Activated CD4-positive, alpha-beta T cell treated with anti-CD3 and anti-CD28 coated beads for 24 hours (primary cell): Measurements from ENCODE around the gene SLAMF9.

Source experiments
- DNase-seq, 2 donors: peaks; one replicate each; pipeline ENCODE4 v3.0.0-alpha.2; 2020; ENCODE audit warnings: low read depth in 2 of 2

Gene SLAMF9

DNA sequence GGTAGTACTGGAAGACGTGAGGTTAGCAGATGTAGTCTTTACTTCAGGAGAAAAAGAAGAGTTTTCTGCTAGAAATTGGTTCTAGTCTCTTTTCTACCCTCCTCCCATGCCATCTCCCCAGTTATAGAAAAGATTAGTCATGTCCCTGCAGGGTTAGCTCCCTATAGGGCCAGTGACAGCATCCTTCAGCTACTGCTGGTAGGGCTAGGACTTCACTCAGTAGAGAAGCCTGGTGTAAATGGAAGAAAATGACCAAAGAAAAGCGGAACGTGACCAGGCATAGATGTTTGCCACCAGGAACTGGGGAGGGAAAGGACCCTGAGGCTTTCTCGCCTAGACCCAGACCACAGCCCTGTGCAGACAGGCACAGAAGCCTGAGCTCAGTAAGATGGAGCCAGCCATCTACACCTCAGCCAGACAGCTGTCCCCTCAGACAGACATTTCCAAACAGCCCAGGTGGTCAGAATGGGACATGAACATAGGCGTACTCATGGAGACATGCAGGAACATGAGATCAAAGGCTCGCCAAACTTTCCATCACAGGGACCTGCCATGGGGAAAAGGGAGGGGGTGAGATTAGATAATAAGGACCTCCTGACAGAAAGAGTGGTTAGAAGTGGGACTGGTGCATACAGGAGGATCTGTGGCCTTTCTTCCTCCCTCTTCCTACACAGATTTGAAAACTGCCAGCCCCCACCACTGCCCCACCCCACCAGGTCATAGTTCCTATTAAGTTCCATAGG, 23.5 kb upstream of the SLAMF9 start:
- no peak for DNase-seq

DNA sequence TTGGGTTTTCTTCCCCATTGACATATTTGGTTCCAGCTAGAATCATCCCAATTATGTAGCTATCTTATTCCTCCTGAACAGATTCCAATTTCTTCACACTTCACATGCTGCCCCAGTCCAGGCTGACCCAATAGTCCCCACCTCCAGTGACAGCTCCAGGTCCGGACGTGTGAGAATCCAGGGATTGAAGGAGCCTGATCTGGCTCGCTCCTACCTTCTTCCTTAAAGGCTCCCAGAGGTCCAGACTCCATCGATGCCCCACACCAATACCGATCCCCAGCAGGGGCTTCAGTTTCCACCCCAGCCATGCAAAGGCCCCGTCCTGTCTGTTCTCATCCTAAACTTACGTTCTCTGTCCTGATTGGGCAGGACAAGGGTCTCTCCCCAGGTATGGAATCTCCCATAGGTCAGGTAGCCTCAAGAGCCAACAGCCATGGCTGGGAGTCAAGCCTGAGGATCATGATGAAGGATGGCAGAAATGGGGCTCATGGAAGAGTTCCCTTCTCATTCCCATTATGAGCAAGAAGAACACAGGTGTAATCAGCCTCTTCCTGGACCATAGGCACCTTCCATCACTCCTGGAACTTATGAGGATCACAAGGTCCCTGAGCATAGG, 20.4 kb upstream of the SLAMF9 start:
- DNase-seq = no peak

DNA sequence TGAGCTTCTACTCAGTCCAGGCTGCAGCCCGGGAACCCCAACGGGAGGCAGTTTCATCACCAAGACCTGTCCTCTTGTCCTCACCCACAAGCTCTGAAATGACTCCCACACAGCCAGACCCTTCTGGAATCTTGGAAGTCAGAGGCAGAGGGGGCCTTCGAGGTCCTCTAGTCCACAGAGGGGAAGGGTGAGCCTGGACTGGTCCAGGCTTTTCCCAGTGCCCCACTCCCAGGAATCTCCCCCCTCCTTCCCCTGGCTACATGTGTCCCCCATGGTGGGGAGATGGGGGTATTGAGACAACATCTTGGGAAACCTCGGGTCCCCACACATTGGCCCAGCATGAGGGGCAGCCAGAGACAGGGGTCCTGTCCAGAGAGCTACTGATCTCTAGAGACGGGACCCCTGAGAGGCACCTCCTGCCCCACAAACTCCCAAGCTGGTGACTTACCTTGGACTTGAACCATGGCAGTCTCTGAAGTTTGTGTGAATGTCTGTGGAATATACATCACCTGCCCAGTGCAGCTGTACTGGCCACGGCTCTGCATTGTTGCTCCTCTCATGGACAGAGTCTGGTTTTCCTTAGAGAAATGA, 19.4 kb upstream of the SLAMF9 start:
- DNase-seq = no peak

DNA sequence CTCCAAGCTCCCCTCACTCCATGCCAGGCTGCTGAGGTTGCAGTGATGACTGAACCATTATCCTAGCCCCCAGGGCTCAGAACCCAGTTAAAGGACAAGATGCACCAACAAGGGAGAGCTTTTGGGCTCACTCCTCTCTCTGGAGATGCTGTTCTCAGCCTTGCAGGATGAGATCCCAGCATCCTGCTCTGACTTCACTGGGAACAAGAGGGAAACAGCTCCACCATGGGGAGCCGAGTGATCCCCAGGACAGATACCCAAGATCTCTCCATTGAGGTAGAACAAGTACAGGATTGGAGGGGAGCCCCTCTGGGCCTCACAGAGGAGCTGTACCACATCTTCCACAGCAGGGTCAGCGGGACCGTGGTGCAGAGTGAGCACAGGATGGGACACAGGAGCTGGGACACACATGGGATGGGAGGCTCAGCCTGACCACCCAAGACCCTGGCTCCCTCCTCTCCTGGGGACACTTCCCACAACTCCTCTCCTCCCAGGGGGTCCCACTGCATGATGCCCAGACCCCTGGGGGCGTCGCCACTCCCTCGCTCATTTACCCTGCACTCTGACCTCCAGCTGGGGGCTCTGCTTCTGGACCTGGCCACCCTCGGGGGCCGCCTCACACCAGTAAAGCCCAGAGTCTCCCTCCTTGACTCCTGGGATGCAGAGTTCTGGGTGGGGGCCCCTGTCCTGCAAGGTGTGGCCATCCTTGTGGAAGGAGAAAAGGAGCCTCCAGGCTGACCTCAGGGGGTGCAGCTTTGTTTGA, 18.6 kb upstream of the SLAMF9 start:
- no peak for DNase-seq

DNA sequence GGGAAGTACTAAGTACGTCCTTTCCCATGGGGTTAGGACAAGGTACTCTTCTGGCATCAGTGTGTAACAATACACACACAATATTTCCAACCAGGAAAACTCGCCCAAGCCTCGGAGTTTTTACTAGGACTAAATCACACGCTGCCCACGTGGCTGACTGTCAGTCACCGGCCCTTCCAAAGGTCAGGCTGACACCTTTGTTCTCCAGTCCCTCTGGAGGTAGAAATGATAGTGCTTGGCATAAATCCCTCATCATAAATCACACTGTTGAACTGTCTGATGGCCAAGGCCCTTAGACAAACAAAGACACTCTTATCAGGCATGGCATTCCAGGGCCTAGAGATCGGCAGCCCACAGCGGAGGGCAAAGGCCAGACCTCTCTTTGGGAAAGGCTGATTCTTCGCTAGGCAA, 16.9 kb upstream of the SLAMF9 start:
- no peak for DNase-seq

DNA sequence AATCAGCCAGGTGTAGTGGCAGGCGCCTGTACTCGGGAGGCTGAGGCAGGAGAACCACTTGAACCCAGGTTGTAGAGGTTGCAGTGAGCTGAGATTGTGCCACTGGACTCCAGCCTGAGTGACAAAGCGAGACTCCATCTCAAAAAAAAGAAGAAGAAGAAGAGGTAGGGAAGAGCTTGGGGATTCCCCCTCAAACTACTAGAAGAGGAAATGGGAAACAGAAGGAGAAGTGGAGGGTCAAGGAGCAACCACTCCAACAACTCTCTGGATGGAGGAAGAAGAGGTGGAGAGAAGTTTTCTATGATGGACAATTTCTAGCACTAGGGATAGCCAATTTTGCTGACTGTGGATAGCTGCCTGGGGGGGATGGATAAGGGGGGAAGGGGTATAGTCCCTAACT, 14.9 kb upstream of the SLAMF9 start:
- no peak for DNase-seq

DNA sequence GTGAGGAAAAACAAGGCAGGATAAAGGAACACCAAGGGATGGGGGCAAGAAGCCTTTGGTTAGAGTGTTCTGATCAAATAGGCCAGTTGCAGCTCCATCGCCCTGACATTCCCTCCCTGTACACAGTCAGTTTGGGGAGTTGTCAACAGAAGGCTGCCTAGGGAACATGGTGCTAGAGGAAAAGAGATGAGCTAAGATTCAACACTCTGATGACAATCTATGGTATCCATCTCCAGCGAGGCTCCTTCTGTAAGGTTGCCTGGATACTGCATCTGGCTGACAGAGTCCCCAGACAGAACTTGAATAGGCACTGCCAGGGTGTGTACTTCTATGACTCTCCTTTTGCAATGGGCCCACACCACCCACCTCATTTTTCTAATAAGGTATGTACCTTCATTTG, 11.2 kb upstream of the SLAMF9 start:
- no peak for DNase-seq

DNA sequence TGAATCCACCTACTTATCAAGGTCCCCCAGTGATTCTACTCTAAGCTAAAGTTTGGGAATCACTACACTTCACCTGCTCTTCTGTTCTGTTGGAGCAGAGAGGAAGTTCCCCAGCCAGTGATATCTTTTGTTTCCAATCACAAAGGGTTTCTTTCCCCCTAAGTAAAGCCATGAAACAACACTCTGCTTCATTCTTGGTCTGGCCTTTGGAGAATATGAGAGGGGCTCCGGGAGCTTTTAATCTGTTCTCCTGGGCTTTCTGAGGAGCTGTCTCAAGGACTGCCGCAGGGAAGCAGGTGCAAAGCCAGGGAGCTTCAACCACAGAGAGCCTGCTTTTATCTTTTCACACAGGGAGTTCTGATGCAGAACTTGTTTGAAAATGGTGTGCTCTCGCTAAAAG, 10.1 kb upstream of the SLAMF9 start:
- no peak for DNase-seq

DNA sequence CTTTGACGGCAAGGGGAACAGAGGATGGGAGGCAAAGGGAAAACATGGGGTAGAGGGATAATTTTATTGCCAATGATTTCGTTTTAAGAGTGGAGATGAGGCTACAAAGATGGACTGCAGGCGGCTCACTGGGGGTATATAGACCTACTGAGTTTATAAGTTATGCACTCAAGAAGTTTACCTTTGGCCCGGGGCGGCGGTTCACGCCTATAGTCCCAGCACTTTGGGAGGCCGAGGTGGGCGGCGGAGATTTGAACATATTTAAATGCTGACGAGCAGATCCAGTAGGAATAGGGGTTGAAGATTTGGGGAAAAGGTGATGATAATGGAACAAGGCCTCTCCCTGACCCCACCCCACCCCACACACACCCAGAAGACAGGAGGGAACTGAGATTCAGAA, 8.1 kb upstream of the SLAMF9 start:
- DNase-seq = no peak

DNA sequence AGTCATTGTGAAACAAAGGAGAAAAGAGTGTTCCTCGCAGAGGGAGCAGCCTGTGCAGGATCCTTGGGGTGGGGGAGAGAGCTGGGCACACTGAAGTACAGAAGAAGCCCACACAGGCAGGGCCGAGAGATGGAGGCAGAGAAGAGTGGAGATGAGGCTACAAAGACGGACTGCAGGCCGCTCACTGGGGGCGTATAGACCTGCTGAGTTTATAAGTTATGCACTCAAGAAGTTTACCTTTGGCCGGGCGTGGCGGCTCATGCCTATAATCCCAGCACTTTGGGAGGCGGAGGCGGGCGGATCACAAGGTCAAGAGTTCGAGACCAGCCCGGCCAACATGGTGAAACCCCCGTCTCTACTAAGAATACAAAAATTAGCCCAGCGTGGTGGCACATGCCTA, 7.6 kb upstream of the SLAMF9 start:
- no peak for DNase-seq

DNA sequence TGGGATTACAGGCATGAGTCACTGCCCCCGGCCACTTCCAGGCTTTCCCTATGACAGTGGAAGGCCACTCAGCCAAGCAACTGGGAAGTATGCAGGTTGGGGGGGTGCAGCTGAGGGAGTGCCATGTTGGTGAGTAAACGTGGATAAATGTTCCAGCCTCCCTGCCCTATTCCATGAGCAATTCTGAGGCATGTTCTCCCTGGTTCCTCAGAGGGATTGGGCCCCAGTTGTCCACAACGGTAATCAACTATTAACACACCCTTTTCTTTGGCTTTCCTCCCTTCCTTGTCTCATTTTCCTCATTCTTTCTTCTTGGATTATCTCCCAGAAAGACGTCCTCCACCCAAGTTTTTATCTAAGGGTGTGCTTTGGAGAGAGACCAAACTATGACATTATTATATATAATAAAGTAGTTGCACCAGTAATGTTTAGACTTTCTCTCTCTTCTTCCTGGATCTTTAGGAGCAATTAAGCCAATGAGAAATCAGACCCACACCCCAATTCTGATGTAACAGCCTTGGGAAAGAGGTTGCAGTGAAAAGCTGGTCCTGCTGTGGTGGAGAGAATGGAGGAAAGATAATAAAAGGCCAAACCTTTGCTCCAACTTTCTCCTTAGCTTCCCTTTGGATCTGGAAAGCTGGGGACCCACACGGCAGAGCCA, 6.8 kb upstream of the SLAMF9 start:
- no peak for DNase-seq

DNA sequence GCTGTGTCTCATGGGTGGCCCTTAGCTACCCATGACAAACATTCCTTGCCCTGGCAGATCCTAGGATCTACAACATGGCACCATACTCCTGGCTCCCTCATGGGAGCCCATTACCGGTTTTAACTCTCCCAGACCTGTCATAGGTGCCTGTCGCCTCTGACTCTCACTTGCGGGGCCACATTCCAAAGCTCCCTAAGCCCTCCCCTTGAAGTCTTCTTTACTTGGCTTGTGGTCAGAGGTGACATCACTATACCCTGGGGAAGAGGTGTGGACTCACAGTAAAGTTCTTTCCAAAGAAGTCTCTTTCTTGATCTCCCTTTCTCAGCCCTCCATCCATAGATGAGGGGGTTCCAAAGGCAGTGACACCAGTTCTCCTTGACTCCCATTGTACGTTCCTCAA, 5.4 kb upstream of the SLAMF9 start:
- DNase-seq = no peak

DNA sequence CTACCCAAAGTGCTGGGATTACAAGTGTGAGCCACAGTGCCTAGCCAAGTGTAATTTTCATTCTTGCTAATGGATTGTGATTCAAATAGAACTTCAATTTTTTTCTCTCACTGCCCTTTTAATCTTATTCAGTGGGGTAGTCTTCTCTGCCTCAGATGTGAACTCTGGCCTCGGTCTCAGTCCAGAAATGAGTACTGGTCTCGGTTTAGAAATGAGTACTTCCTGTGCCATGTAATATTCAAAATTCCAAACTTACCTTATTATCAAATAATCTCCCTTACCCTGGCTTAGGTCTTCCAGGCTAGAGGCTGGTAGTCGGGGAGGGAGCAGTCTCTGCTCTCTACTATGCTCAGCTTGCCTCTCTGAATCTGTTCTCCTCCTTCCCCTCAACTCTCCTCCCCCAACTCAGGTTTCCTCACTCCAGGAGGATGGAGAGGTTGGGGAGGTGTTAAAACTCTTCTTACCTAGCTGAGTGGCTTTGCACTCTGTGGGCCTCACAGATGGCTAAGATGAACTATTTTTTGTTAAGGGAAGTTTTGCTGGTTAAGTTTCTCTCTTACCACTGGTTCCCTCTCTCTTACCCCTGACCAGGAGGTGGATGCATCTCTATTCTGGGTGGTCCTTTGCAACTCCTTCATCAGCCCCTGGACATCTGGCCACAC, 4.8 kb upstream of the SLAMF9 start:
- no peak for DNase-seq

DNA sequence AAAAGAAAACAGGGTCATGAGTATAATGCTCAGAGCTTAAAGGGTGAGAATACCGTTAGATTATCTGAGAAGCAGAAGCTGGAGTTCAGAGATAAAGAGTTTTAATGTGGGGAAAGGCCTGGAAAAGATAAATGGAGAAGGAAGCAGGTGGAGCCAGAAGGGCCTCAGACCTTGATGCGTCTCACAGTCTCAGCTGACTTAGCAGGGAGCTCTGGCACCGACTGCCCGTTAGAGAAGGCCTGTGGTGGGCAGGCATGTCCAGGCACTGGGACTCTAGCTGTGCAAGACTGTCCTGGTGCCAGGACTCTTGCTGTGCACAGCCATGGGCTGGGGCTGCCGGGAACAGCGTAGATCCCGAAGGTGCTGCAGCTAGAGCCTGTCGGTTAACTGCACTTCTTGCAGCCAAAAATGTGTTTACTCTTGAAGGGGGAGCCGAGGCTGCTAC, 3.8 kb upstream of the SLAMF9 start:
- no peak for DNase-seq

DNA sequence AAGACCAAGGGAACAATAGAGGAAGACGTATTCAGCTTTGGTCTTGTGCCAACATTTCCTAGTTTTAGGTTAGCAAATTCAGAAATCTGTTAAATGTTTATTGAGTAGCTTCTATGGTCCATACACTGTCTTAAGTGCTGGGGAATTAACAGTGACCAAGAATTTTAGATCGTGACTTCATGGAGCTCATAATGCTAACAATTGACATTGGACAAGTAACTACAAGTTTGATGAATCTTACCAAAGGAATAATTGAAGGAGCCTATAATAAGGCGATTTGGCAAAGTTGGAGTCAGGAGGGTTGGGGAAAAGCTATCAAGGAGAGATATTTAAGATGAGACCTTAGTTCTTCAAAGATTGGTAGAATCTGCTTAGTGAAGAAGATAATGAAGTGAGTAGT, 1.4 kb upstream of the SLAMF9 start:
- DNase-seq = no peak

DNA sequence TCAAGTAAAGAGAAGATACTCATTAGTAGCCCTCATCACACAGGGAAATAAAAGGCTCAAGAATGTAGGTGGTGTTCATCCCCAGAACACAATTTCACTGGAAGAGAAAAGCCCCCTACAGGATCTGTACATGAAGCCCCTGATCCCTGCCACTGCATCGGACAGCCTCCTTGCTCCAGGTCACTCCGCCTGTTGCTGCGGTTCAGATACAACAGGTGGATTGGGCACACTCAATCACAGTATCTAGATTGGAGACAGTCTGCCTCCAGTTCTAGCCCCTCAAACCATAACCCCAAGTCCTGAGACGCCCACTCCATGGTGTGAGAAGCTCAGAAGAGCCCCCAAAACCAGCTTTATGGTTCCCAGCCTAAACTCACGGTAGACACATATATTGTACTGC, 1.1 kb downstream of the SLAMF9 start:
- no peak for DNase-seq

DNA sequence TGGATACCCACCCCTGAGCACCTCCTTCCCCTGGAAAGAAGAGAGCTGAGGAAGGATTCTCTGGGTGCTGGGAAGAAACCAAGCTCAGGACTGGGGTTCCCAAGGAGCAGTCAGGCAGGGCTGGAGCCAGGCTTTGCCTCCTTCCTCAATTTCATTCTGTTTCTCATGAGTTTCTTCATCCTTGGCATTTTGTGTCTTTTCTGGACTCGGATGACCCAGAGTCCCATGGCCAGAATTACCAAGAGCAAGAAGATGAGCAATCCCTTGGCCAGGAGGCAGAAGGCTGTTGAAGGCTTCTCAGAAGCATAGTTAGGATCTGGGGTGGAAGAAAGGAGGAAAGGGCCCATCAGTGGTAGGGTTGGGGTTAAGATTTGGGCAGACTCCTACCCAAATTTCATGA, 2.5 kb downstream of the SLAMF9 start:
- DNase-seq = no peak

DNA sequence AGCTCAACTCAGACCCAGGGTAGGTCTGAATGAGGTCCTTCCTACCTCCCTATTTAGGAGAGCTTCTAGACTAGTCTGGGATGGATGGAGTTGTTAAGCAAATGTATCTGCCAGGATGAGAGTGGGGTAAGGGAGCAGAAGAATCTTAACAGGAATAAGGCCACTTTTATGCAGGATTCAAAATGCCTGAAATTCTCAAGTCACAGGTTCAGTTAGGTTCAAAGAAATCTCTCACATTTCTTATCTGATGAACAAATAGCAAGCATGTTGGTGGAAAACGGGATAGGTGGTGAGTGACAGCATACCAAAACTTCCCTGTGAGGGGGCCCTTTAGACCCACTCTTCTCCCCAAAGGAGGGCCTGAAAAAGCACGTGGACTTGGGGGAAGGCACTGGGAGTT, 3.0 kb downstream of the SLAMF9 start:
- DNase-seq = no peak

DNA sequence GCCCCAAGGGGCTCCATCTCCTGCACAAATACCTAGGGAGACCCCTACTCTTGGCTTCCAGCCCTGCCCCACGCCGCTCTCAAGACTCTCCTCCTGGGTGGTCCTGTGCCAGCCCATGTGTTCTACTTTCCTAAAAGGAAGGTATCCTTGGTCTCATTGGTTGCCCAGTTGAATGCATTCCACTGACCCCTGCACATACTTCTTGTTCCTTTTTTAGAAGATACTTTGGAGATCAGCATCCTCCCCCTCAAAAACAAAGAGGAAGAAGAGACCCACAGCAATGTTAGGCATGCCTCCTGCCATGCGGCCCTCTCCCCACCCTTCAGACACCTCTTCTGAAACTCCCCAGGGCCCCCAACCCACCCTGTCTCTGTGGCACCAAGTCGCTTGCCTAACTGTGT, 4.1 kb downstream of the SLAMF9 start:
- DNase-seq = no peak

DNA sequence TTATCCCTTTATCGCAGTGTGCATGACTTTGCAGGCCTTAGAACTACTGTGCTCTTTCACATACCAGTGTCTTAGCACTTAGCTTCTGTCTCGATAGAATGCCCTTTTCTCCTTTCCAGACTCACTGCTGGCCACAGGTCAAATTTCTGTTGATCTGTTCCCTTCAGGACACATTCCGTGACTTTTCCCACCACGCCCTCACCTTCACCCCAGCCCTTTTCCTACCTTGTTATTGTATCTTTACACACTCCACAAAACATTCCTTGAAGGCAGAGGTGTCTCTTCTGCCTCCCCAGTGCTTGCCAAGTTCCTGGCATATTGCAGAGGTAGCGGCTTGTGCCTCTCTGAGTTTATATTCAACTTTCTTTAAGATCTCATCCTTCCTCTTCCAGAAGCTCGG, 4.9 kb downstream of the SLAMF9 start:
- no peak for DNase-seq

DNA sequence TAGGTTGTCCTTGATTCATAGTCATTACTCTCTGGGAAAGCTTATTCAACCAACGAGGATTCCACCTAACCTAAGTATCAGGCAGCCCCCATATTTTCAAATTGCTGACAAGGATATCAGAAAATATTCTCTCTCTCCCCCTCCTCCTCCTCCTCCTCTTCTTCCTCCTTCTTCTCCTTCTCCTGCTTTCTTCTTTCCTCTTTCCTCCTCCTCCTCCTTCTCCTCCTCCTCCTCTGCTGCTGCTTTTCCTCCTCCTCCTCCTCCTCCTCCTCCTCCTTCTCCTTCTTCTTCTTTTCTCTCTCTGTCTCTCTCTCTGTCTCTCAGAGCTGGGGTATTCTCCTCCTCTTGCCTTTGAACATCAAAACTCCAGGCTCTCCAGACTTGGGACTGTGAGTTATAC, 6.1 kb downstream of the SLAMF9 start:
- no peak for DNase-seq
